ENCODE measurements around the gene FBXO33.

FBXO33 gene, protein sequence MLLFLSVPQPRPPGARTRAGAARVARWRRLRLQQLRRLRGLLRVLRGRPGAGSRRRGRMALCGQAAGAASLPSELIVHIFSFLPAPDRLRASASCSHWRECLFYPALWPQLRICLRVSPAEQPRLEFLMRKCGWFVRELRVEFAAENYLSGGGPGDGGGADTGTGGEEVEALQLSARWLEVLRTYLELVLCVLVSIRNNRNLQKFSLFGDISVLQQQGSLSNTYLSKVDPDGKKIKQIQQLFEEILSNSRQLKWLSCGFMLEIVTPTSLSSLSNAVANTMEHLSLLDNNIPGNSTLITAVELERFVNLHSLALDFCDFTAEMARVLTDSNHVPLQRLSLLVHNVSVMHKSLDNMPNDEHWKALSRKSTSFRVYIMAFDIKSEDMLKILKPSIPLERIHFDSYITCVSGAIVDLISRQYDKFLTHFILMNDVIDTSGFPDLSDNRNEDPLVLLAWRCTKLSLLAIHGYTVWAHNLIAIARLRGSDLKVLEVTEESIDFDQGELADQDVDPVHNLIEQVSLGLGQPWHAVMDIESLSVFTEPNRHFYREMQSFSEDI

DNA sequence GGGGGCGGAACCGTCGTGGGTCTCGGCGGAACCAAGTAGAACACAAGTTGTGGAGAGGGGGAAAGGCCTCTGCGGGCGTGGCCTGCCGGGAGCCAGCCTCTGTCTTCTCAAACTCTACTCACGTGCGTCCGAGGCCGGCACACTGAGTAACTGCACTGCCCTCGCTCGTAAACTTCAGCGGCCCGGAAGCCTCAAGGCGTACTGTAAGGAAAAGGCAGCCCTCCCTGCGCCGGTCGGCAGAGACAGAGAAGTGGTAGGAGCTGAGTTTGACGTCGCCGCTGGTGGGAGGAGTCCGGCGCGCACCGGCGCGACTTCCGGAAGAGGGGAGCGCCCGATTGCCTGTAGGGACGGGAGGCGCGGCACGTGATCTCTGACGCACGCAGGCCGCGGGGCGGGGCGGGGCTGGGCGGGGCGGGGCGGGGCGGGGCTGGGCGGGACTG, at the start of gene FBXO33:
FBXO33 (minus strand) TSS at position 255 of the 440 bp plus-strand sequence. CDS start 271 bp downstream, outside the sequence.
- Histone ChIP-seq H2AFZ (ENCODE audit: low read depth, low read length, severe bottlenecking) (peak within 1 kb of the TSS; percentile 97), H3K79me2 (ENCODE audit: insufficient read depth, low read length) (peaks cover 44% of the 10 kb centered on the region), H3K9me2 (replicated peaks; ENCODE audit: insufficient read depth, low read length) (no peaks in the 10 kb centered on the region), H3K9me3 (ENCODE audit: insufficient read depth, low read length) (no peaks in the 10 kb centered on the region), H3K36me3 (ENCODE audit: low read length) (no peaks in the 10 kb centered on the region), H3K4me2 (ENCODE audit: low read depth, low read length, poor library complexity, severe bottlenecking) (peak within 1 kb of the TSS; percentile 91), H3K27ac (ENCODE audit: low read depth, low read length) (peak within 1 kb of the TSS; percentile 95), H4K20me1 (ENCODE audit: low read depth, low read length) (peaks cover 13% of the 10 kb centered on the region; the same call in 1 of the 2 replicates), H3F3A (ENCODE audit: insufficient read depth) (peaks cover 9% of the 10 kb centered on the region; the same call in 1 of the 2 replicates), H3K27me3 (ENCODE audit: low read length) (no peaks in the 10 kb centered on the region), H3K9ac (ENCODE audit: low read length) (peak within 1 kb of the TSS; percentile 79), H3K4me3 (ENCODE audit: insufficient read depth, low read length, poor library complexity, severe bottlenecking) (peak within 1 kb of the TSS; percentile 98)
- TF ChIP-seq, protein P1, sequence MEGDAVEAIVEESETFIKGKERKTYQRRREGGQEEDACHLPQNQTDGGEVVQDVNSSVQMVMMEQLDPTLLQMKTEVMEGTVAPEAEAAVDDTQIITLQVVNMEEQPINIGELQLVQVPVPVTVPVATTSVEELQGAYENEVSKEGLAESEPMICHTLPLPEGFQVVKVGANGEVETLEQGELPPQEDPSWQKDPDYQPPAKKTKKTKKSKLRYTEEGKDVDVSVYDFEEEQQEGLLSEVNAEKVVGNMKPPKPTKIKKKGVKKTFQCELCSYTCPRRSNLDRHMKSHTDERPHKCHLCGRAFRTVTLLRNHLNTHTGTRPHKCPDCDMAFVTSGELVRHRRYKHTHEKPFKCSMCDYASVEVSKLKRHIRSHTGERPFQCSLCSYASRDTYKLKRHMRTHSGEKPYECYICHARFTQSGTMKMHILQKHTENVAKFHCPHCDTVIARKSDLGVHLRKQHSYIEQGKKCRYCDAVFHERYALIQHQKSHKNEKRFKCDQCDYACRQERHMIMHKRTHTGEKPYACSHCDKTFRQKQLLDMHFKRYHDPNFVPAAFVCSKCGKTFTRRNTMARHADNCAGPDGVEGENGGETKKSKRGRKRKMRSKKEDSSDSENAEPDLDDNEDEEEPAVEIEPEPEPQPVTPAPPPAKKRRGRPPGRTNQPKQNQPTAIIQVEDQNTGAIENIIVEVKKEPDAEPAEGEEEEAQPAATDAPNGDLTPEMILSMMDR (IDR thresholded peaks at IDR 0.05; ENCODE audit: insufficient read depth, low read length, poor library complexity, severe bottlenecking), result no peak
- TF ChIP-seq EZH2phosphoT487 (conservative IDR thresholded peaks at IDR 0.05; ENCODE audit: low read length), result no peak

DNA sequence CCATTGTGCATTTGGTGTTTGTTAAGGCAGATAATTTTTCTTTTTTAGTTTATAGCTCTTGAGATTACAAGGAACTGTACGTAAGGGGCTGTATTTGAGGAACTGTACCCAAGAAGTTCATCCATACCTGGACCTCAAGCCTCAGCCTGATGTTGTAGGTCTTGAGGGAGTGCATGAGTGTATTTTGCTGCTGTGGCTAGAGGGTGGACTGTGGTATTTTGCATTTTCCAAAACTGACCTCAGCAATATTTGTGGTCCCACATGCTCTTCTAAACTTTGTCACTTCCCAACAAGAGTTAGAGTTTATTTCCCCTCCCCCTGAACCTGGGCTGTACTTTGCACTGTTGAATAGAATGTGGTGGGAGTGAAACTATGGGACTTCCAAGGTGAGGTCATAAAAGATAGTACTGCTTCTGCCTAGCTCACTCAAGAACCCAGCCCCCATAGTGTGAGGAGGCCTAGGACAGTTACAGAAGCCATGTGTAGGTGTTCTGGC, 42.2 kb upstream of the FBXO33 start:
- no peak overlapping the region for H3K9ac ChIP-seq (ENCODE audit: low read length)
- H4K20me1 ChIP-seq (ENCODE audit: low read depth, low read length), result no peaks in the 10 kb centered on the region
- H3K4me3 ChIP-seq (ENCODE audit: insufficient read depth, low read length, poor library complexity, severe bottlenecking), result no peak overlapping the region
- no peak overlapping the region for H3K27ac ChIP-seq (ENCODE audit: low read depth, low read length)
- H3K9me3 ChIP-seq (ENCODE audit: insufficient read depth, low read length), result no peaks in the 10 kb centered on the region
- H3K36me3 ChIP-seq (ENCODE audit: low read length), result no peaks in the 10 kb centered on the region
- TF ChIP-seq, protein P1 (IDR thresholded peaks at IDR 0.05; ENCODE audit: insufficient read depth, low read length, poor library complexity, severe bottlenecking), result no peak
- TF ChIP-seq EZH2phosphoT487 (conservative IDR thresholded peaks at IDR 0.05; ENCODE audit: low read length), result no peak
- no peaks in the 10 kb centered on the region for H3K9me2 ChIP-seq (replicated peaks; ENCODE audit: insufficient read depth, low read length)
- H2AFZ ChIP-seq (ENCODE audit: low read depth, low read length, severe bottlenecking), result no peak overlapping the region
- no peaks in the 10 kb centered on the region for H3K79me2 ChIP-seq (ENCODE audit: insufficient read depth, low read length)
- no peaks in the 10 kb centered on the region for H3F3A ChIP-seq (ENCODE audit: insufficient read depth)
- no peak overlapping the region for H3K4me2 ChIP-seq (ENCODE audit: low read depth, low read length, poor library complexity, severe bottlenecking)
- H3K27me3 ChIP-seq (ENCODE audit: low read length), result no peaks in the 10 kb centered on the region

DNA sequence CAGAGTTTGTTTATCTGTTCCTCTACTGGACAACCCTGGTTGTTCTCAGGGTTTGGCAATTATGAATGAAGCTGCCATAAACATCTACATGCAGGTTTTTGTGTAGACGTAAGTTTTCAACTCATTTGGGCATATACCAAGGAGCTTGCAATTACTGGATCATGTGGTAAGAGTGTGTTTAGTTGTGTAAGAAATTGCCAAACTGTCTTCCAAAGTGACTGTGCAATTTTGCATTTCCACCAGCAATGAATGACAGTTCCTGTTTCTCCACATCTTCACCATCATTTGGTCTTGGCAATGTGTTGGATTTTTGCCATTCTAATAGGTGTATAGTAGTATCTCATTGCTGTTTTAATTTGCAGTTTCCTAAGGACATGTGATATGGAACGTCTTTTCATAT, 39.8 kb upstream of the FBXO33 start:
- Histone ChIP-seq H3K9me2 (replicated peaks; ENCODE audit: insufficient read depth, low read length) (no peaks in the 10 kb centered on the region), H3K27ac (ENCODE audit: low read depth, low read length) (no peak overlapping the region), H3F3A (ENCODE audit: insufficient read depth) (no peaks in the 10 kb centered on the region), H4K20me1 (ENCODE audit: low read depth, low read length) (no peaks in the 10 kb centered on the region), H3K27me3 (ENCODE audit: low read length) (no peaks in the 10 kb centered on the region), H3K9me3 (ENCODE audit: insufficient read depth, low read length) (no peaks in the 10 kb centered on the region), H2AFZ (ENCODE audit: low read depth, low read length, severe bottlenecking) (no peak overlapping the region), H3K4me3 (ENCODE audit: insufficient read depth, low read length, poor library complexity, severe bottlenecking) (no peak overlapping the region), H3K9ac (ENCODE audit: low read length) (no peak overlapping the region), H3K4me2 (ENCODE audit: low read depth, low read length, poor library complexity, severe bottlenecking) (no peak overlapping the region), H3K36me3 (ENCODE audit: low read length) (no peaks in the 10 kb centered on the region), H3K79me2 (ENCODE audit: insufficient read depth, low read length) (no peaks in the 10 kb centered on the region)
- no peak for TF ChIP-seq EZH2phosphoT487 (conservative IDR thresholded peaks at IDR 0.05; ENCODE audit: low read length)
- TF ChIP-seq, protein P1 (IDR thresholded peaks at IDR 0.05; ENCODE audit: insufficient read depth, low read length, poor library complexity, severe bottlenecking), result no peak
